Measurements from ENCODE around the gene HOMER2.
"Not testable (repeated sequence)": the region's sequence is repeated elsewhere in the genome, so short reads cannot be mapped to it uniquely, and the experiment has no call there.

- not testable (repeated sequence) for TF ChIP-seq CTCF, POLR2A (IDR thresholded peaks at IDR 0.05)
Observed at GRCh38 chr15:82821851-82822250, 130.7 kb downstream of the HOMER2 start.

Data from esophagus squamous epithelium (tissue), 4 donors.